ENCODE measurements around the gene NAIF1. TPM values are rescaled to one million over a fixed set of nuclear protein-coding genes. Genes with fewer than 3 reads are reported as not detected.
A peak's percentile ranks its signal among the peaks of the same experiment; 100 is the strongest.

The NAIF1 gene
- total RNA-seq, 1 donor from 2014 or later, result 13.3 TPM

DNA sequence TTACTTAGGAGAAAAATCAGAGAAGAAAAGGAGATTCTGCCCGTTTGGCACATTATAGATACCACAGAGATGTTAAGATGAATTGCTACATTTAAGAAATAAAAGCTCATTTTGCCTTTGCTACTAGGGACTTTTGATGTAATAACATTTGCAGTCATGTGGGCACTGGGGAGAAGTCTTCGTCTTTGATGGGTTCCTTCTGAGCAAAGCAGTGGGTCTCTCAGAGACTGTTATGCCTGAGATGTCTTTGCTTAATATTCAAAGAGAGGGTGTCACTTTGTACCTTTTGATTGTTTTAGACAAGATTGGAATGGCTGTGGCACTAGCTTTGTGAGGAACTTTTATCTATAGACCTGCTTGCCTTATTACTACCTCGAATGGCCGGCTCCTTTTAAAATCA lies 25.9 kb upstream of the NAIF1 start:
- TF ChIP-seq CTCF (IDR thresholded peaks at IDR 0.05), result no peak
- no peak for TF ChIP-seq POLR2A (IDR thresholded peaks at IDR 0.05)
- no peak for TF ChIP-seq POLR2AphosphoS5 (IDR thresholded peaks at IDR 0.05; ENCODE audit: insufficient read depth in 1 of 2, low read depth in 1 of 2)
- Histone ChIP-seq H3K27ac (peak overlapping the region; percentile 91), H3K27me3 (no peaks in the 10 kb centered on the region), H3K4me1 (peaks cover 87% of the 10 kb centered on the region), H3K36me3 (no peaks in the 10 kb centered on the region), H3K9me3 (no peaks in the 10 kb centered on the region), H3K4me3 (no peak overlapping the region)
- DNase-seq (ENCODE audit: extremely low spot score in 2 of 2), result no peak
- intact Hi-C loops (cut with DNase I), result no loop called here

DNA sequence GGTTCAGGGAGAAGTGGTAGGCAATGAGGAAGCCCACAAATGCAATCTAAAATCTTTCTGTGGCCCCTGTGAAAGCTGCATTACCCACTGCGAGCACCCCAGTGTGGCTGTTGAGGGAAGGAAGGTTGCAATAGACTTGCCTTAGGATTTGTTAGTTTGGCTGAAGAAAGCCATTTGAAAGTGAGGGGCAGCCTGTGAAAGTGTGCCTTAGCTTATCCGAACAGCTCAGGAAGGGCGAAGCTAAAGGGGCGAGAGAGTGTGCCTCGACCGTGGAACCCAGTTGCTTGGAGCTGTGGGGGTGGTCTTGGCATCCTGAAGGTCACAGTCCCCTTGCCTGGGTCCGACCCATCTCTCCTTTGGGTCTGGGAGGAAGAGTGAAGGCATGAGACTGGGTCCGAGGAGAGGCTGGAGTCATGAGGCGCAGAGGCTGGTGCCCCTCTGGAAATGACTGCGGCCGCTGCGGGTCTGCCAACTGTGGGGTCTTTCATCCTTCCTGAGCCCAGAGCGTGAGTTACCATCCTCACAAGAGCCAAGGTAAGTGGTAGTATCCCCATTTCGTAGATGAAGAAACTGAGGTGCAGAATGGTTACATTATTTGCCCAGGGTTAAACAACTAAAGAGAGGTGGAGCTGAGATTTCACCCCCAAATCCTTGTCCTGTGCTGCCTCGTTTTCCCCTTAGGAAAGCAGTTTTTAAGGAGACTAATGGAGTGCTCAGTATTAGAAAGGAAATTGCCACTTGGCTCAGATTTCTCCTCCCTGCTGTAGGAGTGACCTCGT lies 25.3 kb upstream of the NAIF1 start:
- Histone ChIP-seq H3K4me1 (peaks cover 82% of the 10 kb centered on the region), H3K27ac (peak overlapping the region; percentile 91), H3K27me3 (no peaks in the 10 kb centered on the region), H3K4me3 (peak overlapping the region; percentile 15 to 29), H3K9me3 (no peaks in the 10 kb centered on the region), H3K36me3 (no peaks in the 10 kb centered on the region)
- intact Hi-C loops (cut with DNase I), result no loop called here
- no peak for DNase-seq (ENCODE audit: extremely low spot score in 2 of 2)
- TF ChIP-seq POLR2AphosphoS5 (IDR thresholded peaks at IDR 0.05; ENCODE audit: insufficient read depth in 1 of 2, low read depth in 1 of 2), result no peak
- TF ChIP-seq POLR2A (IDR thresholded peaks at IDR 0.05), result no peak
- no peak for TF ChIP-seq CTCF (IDR thresholded peaks at IDR 0.05)

DNA sequence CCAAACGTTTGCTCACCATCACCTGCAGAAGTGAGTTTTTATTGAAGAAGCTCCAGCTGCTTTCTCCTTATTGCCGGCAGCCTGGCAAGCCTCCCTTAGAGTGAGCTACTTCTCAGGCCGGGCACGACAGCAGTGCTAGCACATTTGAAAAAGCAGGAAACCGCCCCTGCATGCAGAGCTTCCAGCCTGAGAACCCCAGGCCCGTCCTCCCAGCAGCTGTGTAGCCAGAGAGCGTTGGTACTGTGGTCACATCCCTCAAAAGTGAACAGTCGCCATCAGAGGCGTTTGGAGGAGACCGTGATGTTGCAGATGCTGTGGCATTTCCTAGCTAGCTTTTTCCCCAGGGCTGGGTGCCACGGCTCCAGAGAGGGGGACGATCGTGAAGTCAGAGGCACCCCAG lies 24.5 kb upstream of the NAIF1 start:
- intact Hi-C loops (cut with DNase I), result no loop called here

GRCh38 chr9:128091144-128091543 lies 24.0 kb upstream of the NAIF1 start:
- no peak for DNase-seq (ENCODE audit: extremely low spot score in 2 of 2)
- H3K9me3 ChIP-seq, result no peaks in the 10 kb centered on the region
- peak overlapping the region; percentile 91 for H3K27ac ChIP-seq
- H3K27me3 ChIP-seq, result no peaks in the 10 kb centered on the region
- peak overlapping the region; percentile 15 to 29 for H3K4me3 ChIP-seq
- peaks cover 69% of the 10 kb centered on the region for H3K4me1 ChIP-seq
- no peak for TF ChIP-seq CTCF (IDR thresholded peaks at IDR 0.05)
- no peak for TF ChIP-seq POLR2A (IDR thresholded peaks at IDR 0.05)
- TF ChIP-seq POLR2AphosphoS5 (IDR thresholded peaks at IDR 0.05; ENCODE audit: insufficient read depth in 1 of 2, low read depth in 1 of 2), result peak in 1 of 2 donors; percentile 19
- intact Hi-C loops (cut with DNase I), result no loop called here
- H3K36me3 ChIP-seq, result no peaks in the 10 kb centered on the region

More for the DNA sequence above, 24.5 kb upstream of the NAIF1 start:
- H3K4me1 ChIP-seq, result peaks cover 74% of the 10 kb centered on the region
- H3K27ac ChIP-seq, result peak overlapping the region; percentile 91
- H3K36me3 ChIP-seq, result no peaks in the 10 kb centered on the region
- no peaks in the 10 kb centered on the region for H3K9me3 ChIP-seq
- no peaks in the 10 kb centered on the region for H3K27me3 ChIP-seq
- peak overlapping the region; percentile 15 to 29 for H3K4me3 ChIP-seq
- TF ChIP-seq POLR2AphosphoS5 (IDR thresholded peaks at IDR 0.05; ENCODE audit: insufficient read depth in 1 of 2, low read depth in 1 of 2) (no peak), POLR2A (IDR thresholded peaks at IDR 0.05) (no peak), CTCF (IDR thresholded peaks at IDR 0.05) (no peak)
- no peak for DNase-seq (ENCODE audit: extremely low spot score in 2 of 2)

GRCh38 chr9:128089299-128089698 lies 22.2 kb upstream of the NAIF1 start:
- Histone ChIP-seq H3K4me1 (peaks cover 64% of the 10 kb centered on the region), H3K4me3 (no peak overlapping the region), H3K9me3 (no peaks in the 10 kb centered on the region), H3K27ac (peak overlapping the region; percentile 27), H3K36me3 (no peaks in the 10 kb centered on the region), H3K27me3 (no peaks in the 10 kb centered on the region)
- no peak for DNase-seq (ENCODE audit: extremely low spot score in 2 of 2)
- intact Hi-C loops (cut with DNase I), result no loop called here
- TF ChIP-seq CTCF (IDR thresholded peaks at IDR 0.05), result no peak
- TF ChIP-seq POLR2A (IDR thresholded peaks at IDR 0.05), result no peak
- no peak for TF ChIP-seq POLR2AphosphoS5 (IDR thresholded peaks at IDR 0.05; ENCODE audit: insufficient read depth in 1 of 2, low read depth in 1 of 2)

Measured in vagina (tissue), 2 donors.